Activated naive CD4-positive, alpha-beta T cell treated with anti-CD3 and anti-CD28 coated beads, Interleukin-2, amount 10 ng/mL, durations not matched to agents 7 days and 5 days (primary cell): Measurements from ENCODE around the gene FRMPD1.

Experiments used
- CTCF ChIA-PET: fragments of 350-600 bp; sonication (Branson Sonifier 250); formaldehyde crosslinking; loops from one replicate; lab custom pipeline; 2021; ENCODE audit warnings: antibody characterized with exemption; lab: Charles Lee
- DNase-seq: peaks from one replicate; pipeline ENCODE4 v3.0.0-alpha.2; 2020
- H3K27ac Mint-ChIP-seq: one replicate; pipeline ENCODE4 v1.8.0; 2021; ENCODE audit warnings: mild to moderate bottlenecking, moderate library complexity, mixed read lengths
- H3K27me3 Mint-ChIP-seq: one replicate; pipeline ENCODE4 v1.8.0; 2021; ENCODE audit warnings: mild to moderate bottlenecking, mixed read lengths
- H3K36me3 Mint-ChIP-seq: one replicate; pipeline ENCODE4 v1.8.0; 2021; ENCODE audit warnings: mixed read lengths
- H3K4me1 Mint-ChIP-seq: one replicate; pipeline ENCODE4 v1.8.0; 2021; ENCODE audit warnings: mixed read lengths
- H3K4me3 Mint-ChIP-seq: one replicate; pipeline ENCODE4 v1.8.0; 2021; ENCODE audit warnings: mild to moderate bottlenecking, moderate library complexity, mixed read lengths
- H3K9me3 Mint-ChIP-seq: one replicate; pipeline ENCODE4 v1.8.0; 2021; ENCODE audit warnings: mixed read lengths

The FRMPD1 gene

GRCh38 chr9:37775216-37775919 lies 124.6 kb downstream of the FRMPD1 start:
- H3K27me3 Mint-ChIP-seq = no peaks in the 10 kb centered on the region
- H3K27ac Mint-ChIP-seq = no peak overlapping the region
- H3K36me3 Mint-ChIP-seq = peaks cover 55% of the 10 kb centered on the region
- peaks cover under 1% of the 10 kb centered on the region for H3K4me1 Mint-ChIP-seq
- CTCF ChIA-PET = no interaction called here
- no peak for DNase-seq
- H3K4me3 Mint-ChIP-seq = no peak overlapping the region
- H3K9me3 Mint-ChIP-seq = no peaks in the 10 kb centered on the region

- Mint-ChIP-seq H3K4me3 (no peak overlapping the region), H3K36me3 (peaks cover 56% of the 10 kb centered on the region), H3K4me1 (peaks cover 8% of the 10 kb centered on the region), H3K27me3 (no peaks in the 10 kb centered on the region), H3K9me3 (no peaks in the 10 kb centered on the region), H3K27ac (no peak overlapping the region)
- no peak for DNase-seq
- CTCF ChIA-PET = no interaction called here
Measured at GRCh38 chr9:37776328-37776727, 125.6 kb downstream of the FRMPD1 start.

GRCh38 chr9:37778534-37778933 lies 127.8 kb downstream of the FRMPD1 start:
- peaks cover 67% of the 10 kb centered on the region for H3K36me3 Mint-ChIP-seq
- H3K27me3 Mint-ChIP-seq = no peaks in the 10 kb centered on the region
- CTCF ChIA-PET = no interaction called here
- DNase-seq = no peak
- H3K27ac Mint-ChIP-seq = peak overlapping the region; percentile 25
- H3K4me3 Mint-ChIP-seq = no peak overlapping the region
- H3K4me1 Mint-ChIP-seq = peaks cover 28% of the 10 kb centered on the region
- H3K9me3 Mint-ChIP-seq = no peaks in the 10 kb centered on the region

GRCh38 chr9:37784291-37784615 lies 133.5 kb downstream of the FRMPD1 start:
- H3K9me3 Mint-ChIP-seq = no peaks in the 10 kb centered on the region
- peaks cover 39% of the 10 kb centered on the region for H3K36me3 Mint-ChIP-seq
- peaks cover 52% of the 10 kb centered on the region for H3K4me1 Mint-ChIP-seq
- peak overlapping the region; percentile 98 for H3K4me3 Mint-ChIP-seq
- H3K27ac Mint-ChIP-seq = peak overlapping the region; percentile 96
- DNase-seq = no peak
- CTCF ChIA-PET = no interaction called here
- peaks cover 5% of the 10 kb centered on the region for H3K27me3 Mint-ChIP-seq

GRCh38 chr9:37784616-37785483 lies 134.1 kb downstream of the FRMPD1 start, which contains the start of gene EXOSC3:
Gene EXOSC3 (minus strand): TSS chr9:37785064. CDS start chr9:37785044, 20 bp downstream.
- H3K27me3 Mint-ChIP-seq = peaks cover 5% of the 10 kb centered on the region
- H3K27ac Mint-ChIP-seq = peak within 1 kb of the TSS; percentile 96
- peak; percentile 94 for DNase-seq
- H3K36me3 Mint-ChIP-seq = peaks cover 39% of the 10 kb centered on the region
- CTCF ChIA-PET = interaction anchor here (0.8 to 1.1 kb wide), 4 partner anchors 13 to 118 kb away, joined by 3 read pairs; no protein-coding TSS in a partner anchor
- H3K9me3 Mint-ChIP-seq = no peaks in the 10 kb centered on the region
- H3K4me1 Mint-ChIP-seq = peaks cover 52% of the 10 kb centered on the region
- H3K4me3 Mint-ChIP-seq = peak within 1 kb of the TSS; percentile 98

- CTCF ChIA-PET = no interaction called here
- Mint-ChIP-seq H3K4me3 (no peak overlapping the region), H3K27ac (no peak overlapping the region), H3K27me3 (peaks cover 5% of the 10 kb centered on the region), H3K9me3 (no peaks in the 10 kb centered on the region), H3K36me3 (peaks cover 19% of the 10 kb centered on the region), H3K4me1 (peaks cover 40% of the 10 kb centered on the region)
- peak; percentile 26 for DNase-seq
Measured at GRCh38 chr9:37787059-37787458, 136.3 kb downstream of the FRMPD1 start.

- no peaks in the 10 kb centered on the region for H3K9me3 Mint-ChIP-seq
- H3K27ac Mint-ChIP-seq = no peak overlapping the region
- CTCF ChIA-PET = no interaction called here
- no peak for DNase-seq
- peaks cover 28% of the 10 kb centered on the region for H3K4me1 Mint-ChIP-seq
- peaks cover 5% of the 10 kb centered on the region for H3K27me3 Mint-ChIP-seq
- peaks cover 8% of the 10 kb centered on the region for H3K36me3 Mint-ChIP-seq
- no peak overlapping the region for H3K4me3 Mint-ChIP-seq
Measured at GRCh38 chr9:37788332-37788731, 137.6 kb downstream of the FRMPD1 start.

- Mint-ChIP-seq H3K27me3 (peaks cover 6% of the 10 kb centered on the region), H3K9me3 (no peaks in the 10 kb centered on the region), H3K4me3 (no peak overlapping the region), H3K4me1 (peaks cover 13% of the 10 kb centered on the region), H3K36me3 (no peaks in the 10 kb centered on the region), H3K27ac (no peak overlapping the region)
- CTCF ChIA-PET = interaction anchor here (0.8 kb wide), 1 partner anchor 11 kb away, joined by 3 read pairs; the partner anchor contains the start of gene DCAF10
- DNase-seq = no peak
Measured at GRCh38 chr9:37790096-37790495, 139.3 kb downstream of the FRMPD1 start.

- H3K36me3 Mint-ChIP-seq = no peaks in the 10 kb centered on the region
- H3K27ac Mint-ChIP-seq = no peak overlapping the region
- no peaks in the 10 kb centered on the region for H3K9me3 Mint-ChIP-seq
- no peak for DNase-seq
- H3K27me3 Mint-ChIP-seq = peaks cover 13% of the 10 kb centered on the region
- H3K4me1 Mint-ChIP-seq = peaks cover 5% of the 10 kb centered on the region
- CTCF ChIA-PET = no interaction called here
- H3K4me3 Mint-ChIP-seq = no peak overlapping the region
Measured at GRCh38 chr9:37792122-37792521, 141.4 kb downstream of the FRMPD1 start.

GRCh38 chr9:37796232-37796631 lies 145.5 kb downstream of the FRMPD1 start:
- no peak for DNase-seq
- Mint-ChIP-seq H3K4me1 (peaks cover 26% of the 10 kb centered on the region), H3K27ac (no peak overlapping the region), H3K9me3 (no peaks in the 10 kb centered on the region), H3K36me3 (peaks cover 2% of the 10 kb centered on the region), H3K4me3 (no peak overlapping the region), H3K27me3 (peaks cover 9% of the 10 kb centered on the region)
- CTCF ChIA-PET = no interaction called here
